Mucosa of stomach (tissue), 1 donor: ENCODE data around the gene PPIL6.

ENCODE experiments used
- H3K27me3 ChIP-seq: one replicate; pipeline ENCODE4 v1.7.0; 2013; ENCODE audit warnings: mild to moderate bottlenecking, low read length; ENCODE audit not compliant: control insufficient read depth, insufficient read depth
- H3K36me3 ChIP-seq: one replicate; pipeline ENCODE4 v1.7.0; 2013; ENCODE audit warnings: low read length; ENCODE audit not compliant: control insufficient read depth, insufficient read depth
- H3K4me1 ChIP-seq: one replicate; pipeline ENCODE4 v1.7.0; 2013; ENCODE audit warnings: mild to moderate bottlenecking, low read length; ENCODE audit not compliant: control insufficient read depth, insufficient read depth
- H3K4me3 ChIP-seq: one replicate; pipeline ENCODE4 v1.7.0; 2013; ENCODE audit warnings: low read length
- H3K9ac ChIP-seq: one replicate; pipeline ENCODE4 v1.7.0; 2013; ENCODE audit warnings: mild to moderate bottlenecking, low read length, moderate library complexity
- H3K9me3 ChIP-seq: one replicate; pipeline ENCODE4 v1.7.0; 2013; ENCODE audit warnings: mild to moderate bottlenecking, low read length, moderate library complexity; ENCODE audit not compliant: control insufficient read depth
- donor health status: Pancreatic carcinoma.

PPIL6 gene

DNA sequence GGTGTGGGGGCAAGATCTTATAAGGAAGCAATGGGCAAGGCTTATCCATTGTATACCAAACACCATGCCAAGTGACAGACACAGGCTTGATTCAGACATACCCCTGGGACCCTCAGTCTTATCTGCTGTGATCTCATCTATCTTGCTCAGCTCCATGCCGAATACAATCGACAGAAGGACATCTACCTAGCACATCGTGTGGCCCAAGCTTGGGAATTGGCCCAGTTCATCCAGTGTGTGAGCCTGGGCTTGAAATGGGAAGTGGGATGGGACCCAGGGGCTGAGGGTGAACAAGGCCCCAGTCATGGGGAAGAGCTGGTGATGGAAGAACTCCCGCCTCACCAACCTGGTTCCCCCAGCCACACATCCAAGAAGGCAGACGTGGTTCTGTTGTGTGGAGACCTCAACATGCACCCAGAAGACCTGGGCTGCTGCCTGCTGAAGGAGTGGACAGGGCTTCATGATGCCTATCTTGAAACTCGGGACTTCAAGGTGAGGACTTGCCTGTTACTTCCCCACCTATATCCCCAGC lies 2.0 kb upstream of the PPIL6 start:
- no peaks in the 10 kb centered on the region for H3K9me3 ChIP-seq
- no peak overlapping the region for H3K9ac ChIP-seq
- no peaks in the 10 kb centered on the region for H3K27me3 ChIP-seq
- no peaks in the 10 kb centered on the region for H3K36me3 ChIP-seq
- no peak overlapping the region for H3K4me3 ChIP-seq
- H3K4me1 ChIP-seq = peaks cover 21% of the 10 kb centered on the region

DNA sequence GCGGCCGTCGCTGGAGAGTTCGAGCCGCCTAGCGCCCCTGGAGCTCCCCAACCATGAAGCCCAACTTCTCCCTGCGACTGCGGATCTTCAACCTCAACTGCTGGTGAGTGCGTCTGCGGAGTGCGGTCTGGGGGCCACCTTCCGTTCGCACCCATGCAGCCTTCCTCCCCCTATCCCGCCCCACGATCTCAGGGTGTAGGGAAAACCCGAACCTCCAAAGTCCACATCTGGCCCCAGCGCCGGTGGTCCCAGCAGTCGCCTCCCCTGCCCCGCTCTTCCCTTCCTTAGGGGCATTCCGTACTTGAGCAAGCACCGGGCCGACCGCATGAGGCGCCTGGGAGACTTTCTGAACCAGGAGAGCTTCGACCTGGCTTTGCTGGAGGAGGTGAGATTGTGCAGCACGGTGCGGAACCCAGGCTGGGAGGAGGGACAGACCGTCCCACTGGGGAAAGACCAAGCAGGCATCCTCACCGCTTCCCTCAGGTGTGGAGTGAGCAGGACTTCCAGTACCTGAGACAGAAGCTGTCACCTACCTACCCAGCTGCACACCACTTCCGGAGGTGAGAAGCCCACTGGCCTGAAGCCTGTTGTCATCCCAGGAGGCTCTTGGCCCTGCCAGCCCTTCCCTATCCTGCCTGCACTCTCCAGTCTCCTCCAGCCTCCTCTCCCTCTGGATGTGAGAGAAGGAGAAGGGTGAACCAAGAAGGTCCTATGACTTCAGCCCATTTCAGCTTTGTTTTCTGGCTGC lies 815 bp upstream of the PPIL6 start:
- Histone ChIP-seq H3K4me1 (peaks cover 17% of the 10 kb centered on the region), H3K27me3 (no peaks in the 10 kb centered on the region)

DNA sequence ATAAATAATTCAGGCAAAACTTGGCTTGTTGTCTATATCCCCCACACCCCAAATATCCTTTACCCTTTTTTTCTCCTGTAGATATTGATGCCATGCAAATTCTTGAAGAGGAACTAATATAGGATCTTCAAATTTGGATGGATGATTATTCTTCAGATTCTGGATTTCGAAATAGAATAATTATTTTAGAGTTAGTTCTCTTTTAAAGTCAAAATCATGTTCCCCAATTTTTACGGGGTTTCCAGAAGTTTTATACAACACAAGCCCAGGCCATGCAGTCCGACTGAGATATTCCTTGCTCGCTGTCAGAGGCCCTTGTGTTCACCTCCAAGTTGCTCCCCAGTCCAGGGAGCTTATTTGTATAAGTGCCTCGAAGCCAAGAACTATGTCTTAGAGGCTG lies 4.4 kb downstream of the PPIL6 start:
- Histone ChIP-seq H3K4me1 (no peaks in the 10 kb centered on the region), H3K9ac (no peak overlapping the region), H3K4me3 (no peak overlapping the region), H3K9me3 (no peaks in the 10 kb centered on the region), H3K36me3 (no peaks in the 10 kb centered on the region), H3K27me3 (no peaks in the 10 kb centered on the region)

More for the DNA sequence above, 815 bp upstream of the PPIL6 start:
- Histone ChIP-seq H3K9me3 (no peaks in the 10 kb centered on the region), H3K36me3 (no peaks in the 10 kb centered on the region), H3K9ac (peak overlapping the region; percentile 81), H3K4me3 (peak overlapping the region; percentile 48)

DNA sequence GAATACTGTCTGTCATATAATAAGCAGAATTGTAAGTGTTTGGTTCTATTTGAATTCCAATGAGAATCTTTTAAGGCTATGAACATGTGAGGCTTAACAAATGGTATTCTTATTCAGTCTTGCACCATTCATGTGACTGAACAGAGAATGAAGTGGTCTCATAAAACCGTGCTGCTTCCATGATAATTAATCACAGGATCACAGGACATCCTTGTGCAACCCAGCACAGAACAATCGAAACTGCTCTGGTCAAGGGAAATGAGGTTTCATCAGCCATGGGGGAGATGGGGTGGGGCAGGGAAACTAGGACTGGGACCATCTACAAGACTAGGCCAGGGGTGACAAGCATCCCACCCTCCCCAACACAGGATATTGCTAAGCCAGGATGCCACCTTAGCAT lies 6.0 kb downstream of the PPIL6 start:
- Histone ChIP-seq H3K9me3 (no peaks in the 10 kb centered on the region), H3K36me3 (no peaks in the 10 kb centered on the region), H3K4me3 (no peak overlapping the region), H3K27me3 (no peaks in the 10 kb centered on the region), H3K9ac (no peak overlapping the region), H3K4me1 (no peaks in the 10 kb centered on the region)

DNA sequence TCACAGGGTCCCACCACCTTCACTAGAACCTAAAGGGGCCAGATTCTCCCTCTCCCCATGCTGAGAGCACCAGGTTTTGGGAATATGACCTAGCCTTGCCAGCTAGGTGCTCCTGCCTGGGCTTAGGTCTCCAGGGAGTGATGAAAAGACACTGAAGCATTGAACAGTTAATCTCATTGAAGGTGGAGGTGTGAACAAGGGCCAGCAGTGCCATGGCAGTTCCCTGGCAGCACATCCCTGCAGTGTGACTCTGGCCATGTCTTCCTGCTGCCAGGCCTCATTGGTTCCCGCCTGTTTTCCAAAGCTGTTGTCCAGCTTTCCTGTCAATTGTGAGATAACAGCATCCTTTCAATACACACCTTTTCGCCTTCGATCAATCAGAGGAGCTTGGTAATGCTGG lies 10.9 kb downstream of the PPIL6 start:
- H3K9ac ChIP-seq = no peak overlapping the region
- no peak overlapping the region for H3K4me3 ChIP-seq
- H3K4me1 ChIP-seq = peaks cover 2% of the 10 kb centered on the region

DNA sequence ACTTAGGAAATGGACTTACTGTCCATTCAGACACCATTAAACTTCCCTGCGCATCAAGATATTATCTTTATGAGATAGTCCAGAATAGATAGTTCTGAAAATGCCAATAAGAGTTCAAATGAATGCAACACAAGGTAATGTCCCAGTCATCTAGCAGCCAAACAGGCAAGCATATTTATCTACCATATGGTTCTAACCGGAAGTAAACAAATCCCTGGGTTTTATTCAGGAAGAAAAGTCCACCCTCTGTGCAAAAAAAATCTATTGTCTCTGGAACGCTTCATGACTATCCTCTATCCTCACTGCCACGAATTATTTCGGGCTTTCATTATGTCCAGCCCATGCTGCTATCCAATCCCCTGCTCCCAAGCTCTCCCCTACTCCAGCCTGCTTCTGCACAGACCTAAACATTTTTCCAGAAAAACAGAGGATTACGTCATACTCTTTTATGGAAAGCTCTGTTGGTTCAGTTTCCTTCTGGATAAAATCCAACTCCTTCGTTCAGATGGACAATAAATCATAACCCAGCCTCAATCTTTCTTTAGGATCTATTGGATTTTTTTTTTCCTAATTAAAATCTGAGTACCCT lies 11.4 kb downstream of the PPIL6 start:
- H3K4me3 ChIP-seq = no peak overlapping the region
- no peaks in the 10 kb centered on the region for H3K27me3 ChIP-seq
- no peaks in the 10 kb centered on the region for H3K36me3 ChIP-seq
- no peak overlapping the region for H3K9ac ChIP-seq
- H3K9me3 ChIP-seq = no peaks in the 10 kb centered on the region
- peaks cover 8% of the 10 kb centered on the region for H3K4me1 ChIP-seq

More for the DNA sequence above, 10.9 kb downstream of the PPIL6 start:
- Histone ChIP-seq H3K36me3 (no peaks in the 10 kb centered on the region), H3K9me3 (no peaks in the 10 kb centered on the region), H3K27me3 (no peaks in the 10 kb centered on the region)

DNA sequence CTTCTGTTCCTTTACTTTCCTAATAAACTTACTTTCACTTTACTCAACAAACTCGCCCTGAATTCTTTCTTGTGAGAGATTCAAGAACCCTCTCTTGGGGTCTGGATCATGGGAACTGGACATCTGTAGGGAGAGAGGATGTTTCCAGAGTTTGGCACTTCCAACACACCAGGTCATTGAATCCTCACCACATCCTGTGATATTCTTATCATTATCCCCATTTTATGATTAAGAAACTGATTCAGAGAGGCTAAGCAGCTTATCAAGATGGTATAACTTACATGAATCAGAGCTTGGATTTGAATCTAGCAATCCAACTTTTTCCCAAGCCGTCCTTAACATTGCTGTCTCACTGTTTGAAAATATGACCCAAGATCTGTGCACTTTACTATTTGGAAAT lies 15.5 kb downstream of the PPIL6 start:
- H3K9me3 ChIP-seq = no peaks in the 10 kb centered on the region
- no peaks in the 10 kb centered on the region for H3K27me3 ChIP-seq
- peaks cover 11% of the 10 kb centered on the region for H3K4me1 ChIP-seq
- no peak overlapping the region for H3K4me3 ChIP-seq
- H3K9ac ChIP-seq = no peak overlapping the region
- H3K36me3 ChIP-seq = no peaks in the 10 kb centered on the region

DNA sequence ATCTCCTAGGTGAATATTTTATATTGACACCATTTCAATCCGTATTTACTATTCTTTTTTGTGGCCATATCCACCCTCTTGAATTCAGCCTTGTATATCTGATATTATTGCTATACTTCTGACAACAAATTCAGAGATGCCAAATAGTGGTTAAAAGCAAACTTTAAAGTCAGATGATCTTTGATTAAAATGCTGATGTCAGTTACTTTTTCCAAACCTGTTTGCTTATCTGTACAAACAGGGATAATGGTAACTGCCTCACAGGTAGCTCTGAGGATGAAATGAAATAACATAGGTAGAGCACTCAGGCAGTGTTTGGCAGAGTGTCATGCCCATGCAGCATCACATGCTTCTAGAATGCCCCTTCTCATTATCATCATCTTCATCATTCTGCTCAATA lies 19.2 kb downstream of the PPIL6 start:
- Histone ChIP-seq H3K9me3 (no peaks in the 10 kb centered on the region), H3K4me1 (peaks cover 11% of the 10 kb centered on the region), H3K36me3 (no peaks in the 10 kb centered on the region), H3K9ac (no peak overlapping the region), H3K27me3 (no peaks in the 10 kb centered on the region), H3K4me3 (no peak overlapping the region)

DNA sequence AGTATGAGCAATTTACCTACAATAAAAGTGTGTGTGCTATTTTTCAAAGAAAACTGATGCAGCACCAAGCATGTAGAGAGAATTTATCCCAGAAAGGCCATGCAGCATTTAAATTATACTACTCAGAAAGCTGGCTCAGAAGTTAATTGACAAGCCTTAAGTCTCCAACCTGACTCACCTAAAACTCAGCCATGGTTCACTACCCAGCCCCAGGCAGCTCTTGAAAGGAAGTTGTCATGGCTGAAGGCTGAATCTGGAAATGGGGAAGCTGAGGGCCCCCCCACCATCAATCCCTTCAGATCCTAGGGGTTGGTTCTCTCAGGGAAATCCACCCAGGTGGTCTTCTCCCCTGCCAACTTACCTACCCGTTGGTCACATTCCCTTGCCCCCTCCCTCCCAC lies 19.7 kb downstream of the PPIL6 start:
- Histone ChIP-seq H3K9ac (no peak overlapping the region), H3K27me3 (no peaks in the 10 kb centered on the region), H3K4me3 (no peak overlapping the region), H3K36me3 (no peaks in the 10 kb centered on the region), H3K9me3 (no peaks in the 10 kb centered on the region), H3K4me1 (peaks cover 11% of the 10 kb centered on the region)

DNA sequence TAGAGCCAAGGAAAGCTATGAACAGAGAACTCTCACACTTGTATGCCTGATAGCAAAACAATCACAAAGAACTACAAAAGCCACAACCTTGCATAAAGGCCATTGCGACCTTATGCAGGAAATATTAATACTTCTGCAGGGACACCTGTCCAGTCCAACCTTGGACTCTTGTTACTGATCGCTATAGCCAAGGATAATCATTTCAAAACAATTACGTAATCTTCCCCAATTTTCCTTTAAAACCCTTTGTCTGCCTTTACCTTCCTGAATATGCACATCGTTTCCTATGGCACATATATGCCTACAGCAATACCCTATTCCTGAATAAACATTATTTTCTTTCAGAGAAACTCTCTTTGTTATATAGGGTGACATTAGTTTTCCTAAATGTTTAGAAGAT lies 22.8 kb downstream of the PPIL6 start:
- no peaks in the 10 kb centered on the region for H3K9me3 ChIP-seq
- H3K36me3 ChIP-seq = no peaks in the 10 kb centered on the region
- H3K9ac ChIP-seq = no peak overlapping the region
- H3K4me3 ChIP-seq = no peak overlapping the region
- no peaks in the 10 kb centered on the region for H3K27me3 ChIP-seq
- no peaks in the 10 kb centered on the region for H3K4me1 ChIP-seq

DNA sequence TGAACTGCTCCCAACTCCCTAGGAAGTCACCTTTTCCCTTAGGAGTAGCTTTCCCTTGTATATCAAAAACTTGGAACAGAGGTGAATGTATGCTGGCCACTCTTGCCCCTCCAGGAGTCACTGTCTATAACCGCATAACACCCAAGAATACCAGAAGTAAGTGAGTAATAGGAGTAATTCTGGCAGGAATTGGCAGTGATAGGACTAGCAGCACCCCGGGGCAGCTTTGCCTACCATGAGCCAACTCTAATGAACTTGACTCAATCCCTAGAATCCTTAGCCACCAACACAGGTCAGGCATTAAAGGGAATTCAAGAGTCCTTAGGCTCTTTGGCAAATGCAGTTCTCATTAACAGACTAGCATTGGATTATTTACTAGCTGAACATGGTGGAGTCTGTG lies 29.4 kb downstream of the PPIL6 start:
- H3K9ac ChIP-seq = no peak overlapping the region
- no peaks in the 10 kb centered on the region for H3K27me3 ChIP-seq
- H3K4me3 ChIP-seq = no peak overlapping the region
- no peaks in the 10 kb centered on the region for H3K36me3 ChIP-seq
- no peaks in the 10 kb centered on the region for H3K9me3 ChIP-seq
- no peaks in the 10 kb centered on the region for H3K4me1 ChIP-seq

DNA sequence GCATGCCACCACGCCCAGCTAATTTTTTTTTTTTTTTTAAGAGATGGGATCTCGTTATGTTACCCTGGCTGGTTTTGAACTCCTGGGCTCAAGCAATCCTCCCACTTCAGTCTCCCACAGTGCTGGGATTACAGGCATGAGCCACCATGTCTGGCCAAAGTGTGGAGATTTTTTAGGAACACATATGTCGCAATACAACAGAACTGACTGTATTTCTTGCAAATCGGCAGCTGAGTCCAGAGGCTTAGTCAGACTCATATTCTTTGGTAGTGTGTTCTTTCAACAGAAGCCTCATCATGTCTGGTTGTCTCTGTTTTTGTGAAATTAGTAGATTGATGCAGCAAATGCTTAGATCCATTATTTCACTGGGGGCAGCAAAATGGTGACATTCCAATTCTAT lies 34.2 kb downstream of the PPIL6 start:
- no peak overlapping the region for H3K4me3 ChIP-seq

More for the DNA sequence above, 34.2 kb downstream of the PPIL6 start:
- Histone ChIP-seq H3K4me1 (no peaks in the 10 kb centered on the region), H3K36me3 (no peaks in the 10 kb centered on the region), H3K27me3 (no peaks in the 10 kb centered on the region), H3K9me3 (no peaks in the 10 kb centered on the region), H3K9ac (no peak overlapping the region)
